ENCODE data around the gene MED17.
"Not testable (repeated sequence)": the region's sequence is repeated elsewhere in the genome, so short reads cannot be mapped to it uniquely, and the experiment has no call there.

MED17 gene

DNA sequence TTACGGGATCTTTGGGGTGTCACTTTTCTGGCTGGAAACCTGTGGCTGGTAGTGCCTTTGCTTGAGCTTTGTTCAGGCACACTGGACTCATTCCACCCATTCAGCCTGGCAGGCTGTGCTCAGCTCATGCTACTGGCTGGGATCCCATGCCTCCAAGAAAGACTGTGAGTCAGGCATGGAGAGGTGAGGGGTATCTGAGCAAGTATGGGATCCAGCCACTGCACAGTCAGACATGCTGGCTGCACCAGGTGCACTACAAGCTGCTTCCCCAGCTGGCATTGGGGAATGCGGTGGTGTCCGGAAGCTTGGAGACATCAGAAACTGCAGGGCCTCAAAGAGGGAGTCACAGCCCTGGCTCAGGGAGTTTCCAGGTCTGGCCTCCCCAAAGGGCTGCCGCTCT, 12.0 kb upstream of the MED17 start:
- no peak overlapping the region for H3K4me3 ChIP-seq (ENCODE audit: low read depth, low read length)
- no peak for DNase-seq (ENCODE audit: low read depth)
- no peak for TF ChIP-seq CTCF (IDR thresholded peaks at IDR 0.05; ENCODE audit: control insufficient read depth, extremely low read depth, insufficient read depth)

DNA sequence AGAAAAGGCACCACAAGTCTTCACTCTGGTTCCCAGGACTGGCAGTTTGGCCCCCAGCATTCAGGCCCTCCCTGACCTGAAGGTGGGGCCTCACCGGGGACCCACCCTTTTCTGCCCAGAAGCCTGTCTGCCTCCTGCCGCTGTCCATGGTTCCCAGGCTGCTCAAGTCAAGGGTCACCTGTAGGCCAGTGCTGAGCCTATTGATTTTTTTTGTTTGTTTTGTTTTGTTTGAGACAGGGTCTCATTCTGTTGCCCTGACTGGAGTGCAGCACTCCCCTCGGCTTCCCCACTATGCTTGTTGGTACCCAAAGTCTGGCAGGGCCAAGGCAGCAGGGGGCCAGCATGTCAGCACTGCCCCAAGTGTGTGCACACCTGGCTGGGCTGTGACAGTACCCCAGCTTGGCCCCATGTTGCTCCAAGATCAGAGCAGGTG, 11.0 kb upstream of the MED17 start:
- DNase-seq (ENCODE audit: low read depth): no peak
- no peak for TF ChIP-seq CTCF (IDR thresholded peaks at IDR 0.05; ENCODE audit: control insufficient read depth, extremely low read depth, insufficient read depth)
- H3K4me3 ChIP-seq (ENCODE audit: low read depth, low read length): no peak overlapping the region

DNA sequence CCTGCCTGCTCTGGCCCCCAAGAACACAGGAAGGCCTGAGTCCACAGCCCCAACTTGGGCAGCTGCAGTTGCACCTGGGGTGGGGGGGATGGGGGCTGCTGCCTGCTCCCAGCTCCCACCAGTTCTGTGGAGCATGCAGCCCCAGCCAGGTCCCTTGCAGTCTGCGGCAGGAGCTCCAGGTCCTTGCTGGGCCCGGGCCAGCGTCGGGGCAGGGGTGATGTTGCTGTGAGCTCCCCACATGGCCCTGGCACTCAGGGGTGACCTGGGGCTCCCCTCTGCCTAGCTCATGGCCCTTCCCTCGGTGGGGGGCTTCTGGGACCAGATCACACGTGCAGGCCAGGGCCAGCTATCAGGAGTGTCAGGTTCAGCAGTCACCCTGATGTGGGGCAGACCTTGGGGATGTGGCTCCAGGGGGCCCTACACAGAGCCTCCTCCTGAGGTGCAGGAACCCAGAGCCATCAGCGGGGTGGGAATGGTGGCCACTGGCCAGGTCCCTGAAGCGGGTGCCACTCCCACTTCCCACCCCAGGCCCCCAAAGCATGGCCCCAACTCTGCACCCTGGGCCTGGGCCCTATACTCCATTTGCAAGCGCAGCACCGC, 10.4 kb upstream of the MED17 start:
- no peak for DNase-seq (ENCODE audit: low read depth)
- H3K4me3 ChIP-seq (ENCODE audit: low read depth, low read length): no peak overlapping the region
- TF ChIP-seq CTCF (IDR thresholded peaks at IDR 0.05; ENCODE audit: control insufficient read depth, extremely low read depth, insufficient read depth): no peak

GRCh38 chr11:93774560-93774959, 9.5 kb upstream of the MED17 start:
- H3K4me3 ChIP-seq (ENCODE audit: low read depth, low read length); DNase-seq (ENCODE audit: low read depth): not testable (repeated sequence)

DNA sequence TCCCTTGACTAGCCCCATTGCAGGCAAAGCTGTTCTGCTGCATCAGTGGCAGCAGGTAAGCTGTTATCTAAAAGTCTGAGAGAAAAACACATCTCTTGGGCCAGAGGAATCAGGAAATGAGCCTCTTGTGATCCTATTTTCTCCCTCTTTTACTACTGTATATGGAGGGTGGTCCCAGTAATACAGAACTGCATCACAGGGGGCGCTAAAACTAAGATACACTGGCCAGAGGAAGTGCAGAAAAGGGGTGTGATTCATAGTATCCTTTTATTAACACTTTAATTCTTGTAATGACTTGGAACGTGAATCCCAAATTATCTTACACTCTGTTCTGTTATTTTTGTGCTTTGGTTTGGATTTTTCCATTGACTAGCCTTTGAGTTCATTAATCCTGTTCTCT, 8.8 kb upstream of the MED17 start:
- no peak for DNase-seq (ENCODE audit: low read depth)
- no peak overlapping the region for H3K4me3 ChIP-seq (ENCODE audit: low read depth, low read length)
- TF ChIP-seq CTCF (IDR thresholded peaks at IDR 0.05; ENCODE audit: control insufficient read depth, extremely low read depth, insufficient read depth): no peak

- peak overlapping the region; percentile 96 for H3K4me3 ChIP-seq (ENCODE audit: low read depth, low read length)
- TF ChIP-seq CTCF (IDR thresholded peaks at IDR 0.05; ENCODE audit: control insufficient read depth, extremely low read depth, insufficient read depth): no peak
- DNase-seq (ENCODE audit: low read depth): no peak
These were observed 720 bp upstream of the MED17 start for GRCh38 chr11:93783362-93783761.

- no peak for DNase-seq (ENCODE audit: low read depth)
- peak overlapping the region; percentile 96 for H3K4me3 ChIP-seq (ENCODE audit: low read depth, low read length)
- TF ChIP-seq CTCF (IDR thresholded peaks at IDR 0.05; ENCODE audit: control insufficient read depth, extremely low read depth, insufficient read depth): no peak
These were observed 327 bp upstream of the MED17 start for GRCh38 chr11:93783765-93784144.

Measured in LNCaP clone FGC (cell line).